ENCODE measurements around the gene GALNTL6. TPM values are rescaled to one million over a fixed set of nuclear protein-coding genes. Genes with fewer than 3 reads are reported as not detected.

GALNTL6 gene
- polyA plus RNA-seq, 1 donor from 2014 or later, result 14.9 TPM

DNA sequence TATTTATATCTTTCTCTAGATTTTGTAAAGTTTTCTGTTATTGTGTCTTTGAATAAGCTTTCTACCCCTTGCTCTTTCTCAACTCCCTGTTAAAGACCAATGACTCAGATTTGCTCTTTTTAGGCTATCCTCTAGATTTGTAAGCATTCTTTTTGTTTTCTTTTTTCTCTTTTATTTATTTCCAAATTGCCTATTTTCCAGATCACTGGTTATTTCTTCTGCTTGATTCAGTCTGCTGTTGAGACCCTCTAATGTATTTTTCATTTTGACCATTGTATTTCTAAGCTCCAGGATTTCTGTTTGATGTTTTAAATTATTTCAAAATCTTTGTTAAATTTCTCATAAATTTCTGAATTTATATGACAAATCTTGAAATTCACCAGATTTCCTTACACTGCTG lies 892.8 kb downstream of the GALNTL6 start:
- Histone ChIP-seq H3K9ac (ENCODE audit: low read length) (no peak overlapping the region), H3K4me2 (ENCODE audit: low read length) (no peak overlapping the region), H3K27ac (ENCODE audit: low read length) (no peak overlapping the region), H3K27me3 (ENCODE audit: insufficient read depth, low read depth, low read length) (no peaks in the 10 kb centered on the region), H4K20me1 (ENCODE audit: insufficient read depth) (no peaks in the 10 kb centered on the region), H3K9me2 (ENCODE audit: insufficient read depth, low read length) (no peaks in the 10 kb centered on the region), H3K9me3 (ENCODE audit: low read length) (peaks cover 7% of the 10 kb centered on the region), H3K4me3 (ENCODE audit: low read length) (no peak overlapping the region), H3K36me3 (ENCODE audit: insufficient read depth, low read length) (no peaks in the 10 kb centered on the region), H2AFZ (ENCODE audit: low read depth, low read length) (no peak overlapping the region), H3K79me2 (replicated peaks; ENCODE audit: insufficient read depth, low read length) (no peaks in the 10 kb centered on the region), H3F3A (ENCODE audit: insufficient read depth, low read length, poor library complexity, severe bottlenecking) (no peaks in the 10 kb centered on the region)
- no peak for TF ChIP-seq REST (IDR thresholded peaks at IDR 0.05; ENCODE audit: borderline replicate concordance)
- TF ChIP-seq CTCF (IDR thresholded peaks at IDR 0.05; ENCODE audit: poor library complexity, severe bottlenecking), result no peak
- TF ChIP-seq TAF1 (IDR thresholded peaks at IDR 0.05; ENCODE audit: low read depth), result no peak

GRCh38 chr4:172707622-172708021 lies 894.4 kb downstream of the GALNTL6 start:
- no peak for TF ChIP-seq TAF1 (IDR thresholded peaks at IDR 0.05; ENCODE audit: low read depth)
- no peak for TF ChIP-seq EZH2 (IDR thresholded peaks at IDR 0.05; ENCODE audit: borderline replicate concordance, insufficient read depth, low read length, poor library complexity, severe bottlenecking)
- TF ChIP-seq SMC3 (conservative IDR thresholded peaks at IDR 0.05; ENCODE audit: poor library complexity), result no peak
- TF ChIP-seq RAD21 (conservative IDR thresholded peaks at IDR 0.05), result no peak
- no peak for TF ChIP-seq EP300 (conservative IDR thresholded peaks at IDR 0.05; ENCODE audit: poor library complexity, severe bottlenecking)
- no peak for TF ChIP-seq CTCF (IDR thresholded peaks at IDR 0.05; ENCODE audit: poor library complexity, severe bottlenecking)
- no peak for TF ChIP-seq POLR2AphosphoS5 (IDR thresholded peaks at IDR 0.05)
- TF ChIP-seq REST (IDR thresholded peaks at IDR 0.05; ENCODE audit: borderline replicate concordance), result no peak
- Histone ChIP-seq H3K9me2 (ENCODE audit: insufficient read depth, low read length) (no peaks in the 10 kb centered on the region), H3K9ac (ENCODE audit: low read length) (no peak overlapping the region)

More at GRCh38 chr4:172707622-172708021, 894.4 kb downstream of the GALNTL6 start:
- H2AFZ ChIP-seq (ENCODE audit: low read depth, low read length), result no peak overlapping the region
- H3K9me3 ChIP-seq (ENCODE audit: low read length), result peaks cover 7% of the 10 kb centered on the region
- no peaks in the 10 kb centered on the region for H4K20me1 ChIP-seq (ENCODE audit: insufficient read depth)
- H3K79me2 ChIP-seq (replicated peaks; ENCODE audit: insufficient read depth, low read length), result no peaks in the 10 kb centered on the region
- H3K36me3 ChIP-seq (ENCODE audit: insufficient read depth, low read length), result no peaks in the 10 kb centered on the region
- no peak overlapping the region for H3K4me2 ChIP-seq (ENCODE audit: low read length)
- H3K27ac ChIP-seq (ENCODE audit: low read length), result no peak overlapping the region
- H3K27me3 ChIP-seq (ENCODE audit: insufficient read depth, low read depth, low read length), result no peaks in the 10 kb centered on the region
- H3F3A ChIP-seq (ENCODE audit: insufficient read depth, low read length, poor library complexity, severe bottlenecking), result no peaks in the 10 kb centered on the region
- H3K4me3 ChIP-seq (ENCODE audit: low read length), result no peak overlapping the region
